Medulla oblongata (tissue), 1 donor: Measurements from ENCODE around the gene YIPF5.

ENCODE experiments used
- DNase-seq: peaks from one replicate; pipeline ENCODE4 v3.0.0-alpha.2; 2015; ENCODE audit errors: extremely low spot score

YIPF5 gene

GRCh38 chr5:144170276-144171024 is at the start of gene YIPF5, which contains the start of gene KCTD16:
TSS of gene YIPF5 (minus strand) at chr5:144170659. CDS start at chr5:144169955, 704 bp downstream.
TSS of gene KCTD16 (plus strand) at chr5:144170873.
- DNase-seq, result peak; percentile 95

- DNase-seq, result no peak
These were observed 49.4 kb upstream of the YIPF5 start for GRCh38 chr5:144219869-144220268.

- DNase-seq, result no peak
These were observed 40.2 kb upstream of the YIPF5 start for GRCh38 chr5:144210655-144211054.

- no peak for DNase-seq
These were observed 38.9 kb upstream of the YIPF5 start for GRCh38 chr5:144209361-144209760.

- DNase-seq, result no peak
These were observed 37.5 kb upstream of the YIPF5 start for GRCh38 chr5:144207875-144208444.

- no peak for DNase-seq
These were observed 35.7 kb upstream of the YIPF5 start for GRCh38 chr5:144206141-144206540.

GRCh38 chr5:144205141-144205551 is 34.7 kb upstream of the YIPF5 start:
- DNase-seq, result no peak

- peak; percentile 81 for DNase-seq
These were observed 33.5 kb upstream of the YIPF5 start for GRCh38 chr5:144203750-144204596.

- no peak for DNase-seq
These were observed 32.3 kb upstream of the YIPF5 start for GRCh38 chr5:144202726-144203125.

- DNase-seq, result no peak
These were observed 31.6 kb upstream of the YIPF5 start for GRCh38 chr5:144202072-144202471.

- no peak for DNase-seq
These were observed 31.1 kb upstream of the YIPF5 start for GRCh38 chr5:144201588-144201987.

- no peak for DNase-seq
These were observed 27.9 kb upstream of the YIPF5 start for GRCh38 chr5:144198386-144198785.

- no peak for DNase-seq
These were observed 26.2 kb upstream of the YIPF5 start for GRCh38 chr5:144196612-144197011.

GRCh38 chr5:144195448-144195847 is 25.0 kb upstream of the YIPF5 start:
- DNase-seq, result no peak

- no peak for DNase-seq
These were observed 23.7 kb upstream of the YIPF5 start for GRCh38 chr5:144194144-144194543.

GRCh38 chr5:144192661-144193060 is 22.2 kb upstream of the YIPF5 start:
- DNase-seq, result no peak

GRCh38 chr5:144191998-144192397 is 21.5 kb upstream of the YIPF5 start:
- peak; percentile 83 for DNase-seq

GRCh38 chr5:144191531-144191930 is 21.1 kb upstream of the YIPF5 start:
- no peak for DNase-seq

GRCh38 chr5:144189800-144190429 is 19.5 kb upstream of the YIPF5 start:
- DNase-seq, result peak; percentile 33

GRCh38 chr5:144187699-144188294 is 17.3 kb upstream of the YIPF5 start:
- peak; percentile 48 for DNase-seq

- DNase-seq, result peak; percentile 36
These were observed 12.9 kb upstream of the YIPF5 start for GRCh38 chr5:144183254-144183889.
